SKM-1 treated with dmso at 0.1 percent for 144 hours (cell line): ENCODE measurements around the gene NOC2L.
"Not testable (repeated sequence)": the region's sequence is repeated elsewhere in the genome, so short reads cannot be mapped to it uniquely, and the experiment has no call there.

ENCODE experiments used
- DNase-seq: peaks from one replicate; lab custom pipeline; 2025; ENCODE audit not compliant: unreplicated experiment; lab: John Stamatoyannopoulos, UW

The NOC2L gene

GRCh38 chr1:963746-964525, 4.9 kb upstream of the NOC2L start:
- DNase-seq, result no peak

- DNase-seq, result no peak
Measured at GRCh38 chr1:963301-963651, 4.2 kb upstream of the NOC2L start.

- no peak for DNase-seq
Measured at GRCh38 chr1:962381-963300, 3.6 kb upstream of the NOC2L start.

GRCh38 chr1:961132-961669, 2.1 kb upstream of the NOC2L start:
- DNase-seq, result no peak

GRCh38 chr1:960363-961131, 1.5 kb upstream of the NOC2L start, which contains the start of gene KLHL17:
Gene KLHL17, plus strand, starts transcription at chr1:960584. Its CDS starts 110 bp downstream, at chr1:960694.
- DNase-seq, result peak; percentile 70

- no peak for DNase-seq
Measured at GRCh38 chr1:959731-960362, 791 bp upstream of the NOC2L start.

- DNase-seq, result no peak
Measured at GRCh38 chr1:956636-957035, 2.4 kb downstream of the NOC2L start.

GRCh38 chr1:955474-955873, 3.6 kb downstream of the NOC2L start:
- DNase-seq, result peak; percentile 19

- no peak for DNase-seq
Measured at GRCh38 chr1:954927-955326, 4.1 kb downstream of the NOC2L start.

GRCh38 chr1:953524-954320, 5.3 kb downstream of the NOC2L start:
- DNase-seq, result no peak

- no peak for DNase-seq
Measured at GRCh38 chr1:952603-953002, 6.5 kb downstream of the NOC2L start.

- no peak for DNase-seq
Measured at GRCh38 chr1:952201-952600, 6.9 kb downstream of the NOC2L start.

GRCh38 chr1:951364-951763, 7.7 kb downstream of the NOC2L start:
- no peak for DNase-seq

- no peak for DNase-seq
Measured at GRCh38 chr1:950881-951280, 8.2 kb downstream of the NOC2L start.

- DNase-seq, result no peak
Measured at GRCh38 chr1:950268-950667, 8.8 kb downstream of the NOC2L start.

GRCh38 chr1:947958-948357, 11.1 kb downstream of the NOC2L start:
- DNase-seq, result no peak

GRCh38 chr1:946811-947210, 12.2 kb downstream of the NOC2L start:
- not testable (repeated sequence) for DNase-seq

GRCh38 chr1:945688-946556, 13.1 kb downstream of the NOC2L start:
- DNase-seq, result no peak
